Liver (tissue), 3 donors: Measurements from ENCODE around the gene ATP2C2.

Experiments used
- CTCF ChIP-seq: fragments of 150-350 bp; IDR thresholded peaks from 2 replicates; pipeline ENCODE4 v1.5.1; 2017; ENCODE audit warnings: improper control_type of control experiment, low read depth, low read length; ENCODE audit not compliant: missing input control
- EGR1 ChIP-seq, 2 donors: IDR thresholded peaks; 2 replicates each; pipeline ENCODE4 v1.6.1; 2016 to 2018; ENCODE audit warnings: antibody characterized with exemption in 2 of 2, low read depth in 2 of 2
- GABPA ChIP-seq, 2 donors: IDR thresholded peaks in 1 of 2; conservative IDR thresholded peaks in 1 of 2; 2 replicates each; pipeline ENCODE4 v1.6.1; 2016; ENCODE audit warnings: antibody characterized with exemption in 2 of 2, mild to moderate bottlenecking in 1 of 2, moderate library complexity in 1 of 2
- HNF4A ChIP-seq, 2 donors: conservative IDR thresholded peaks; 2 replicates each; pipeline ENCODE4 v1.6.1; 2016; ENCODE audit warnings: antibody characterized with exemption in 2 of 2, mild to moderate bottlenecking in 2 of 2
- JUND ChIP-seq, 2 donors: IDR thresholded peaks; 2 replicates each; pipeline ENCODE4 v1.6.1; 2016; ENCODE audit warnings: antibody characterized with exemption in 2 of 2
- MAX ChIP-seq: IDR thresholded peaks from 2 replicates; pipeline ENCODE4 v1.6.1; 2016; ENCODE audit warnings: antibody characterized with exemption
- RAD21 ChIP-seq, 2 donors: IDR thresholded peaks; 2 replicates each; pipeline ENCODE4 v1.6.1; 2016; ENCODE audit warnings: antibody characterized with exemption in 2 of 2, mild to moderate bottlenecking in 2 of 2
- REST ChIP-seq: IDR thresholded peaks from 2 replicates; pipeline ENCODE4 v1.6.1; 2016; ENCODE audit warnings: antibody characterized with exemption, mild to moderate bottlenecking
- RXRA ChIP-seq, 2 donors: IDR thresholded peaks; 2 replicates each; pipeline ENCODE4 v1.6.1; 2017 to 2018; ENCODE audit warnings: antibody characterized with exemption in 2 of 2, mild to moderate bottlenecking in 1 of 2
- SP1 ChIP-seq: IDR thresholded peaks from 2 replicates; pipeline ENCODE4 v1.6.1; 2018; ENCODE audit warnings: antibody characterized with exemption, mild to moderate bottlenecking
- TAF1 ChIP-seq: conservative IDR thresholded peaks from 2 replicates; pipeline ENCODE4 v1.6.1; 2016; ENCODE audit warnings: antibody characterized with exemption, mild to moderate bottlenecking
- YY1 ChIP-seq: IDR thresholded peaks from 2 replicates; pipeline ENCODE4 v1.6.1; 2016; ENCODE audit warnings: antibody characterized with exemption, mild to moderate bottlenecking
- ZBTB33 ChIP-seq: IDR thresholded peaks from 2 replicates; pipeline ENCODE4 v1.6.1; 2016; ENCODE audit warnings: antibody characterized with exemption
- donor health status: healthy.
- donor health status: healthy.

- TF ChIP-seq ZBTB33 (no peak), CTCF (no peak), JUND (IDR thresholded peaks at IDR 0.05) (no peak), REST (no peak), HNF4A (conservative IDR thresholded peaks at IDR 0.05) (no peak), EGR1 (IDR thresholded peaks at IDR 0.05; ENCODE audit: low read depth in 2 of 2) (no peak), MAX (no peak), GABPA (IDR thresholded peaks at IDR 0.05 in 1 of 2, conservative IDR thresholded peaks at IDR 0.05 in 1 of 2) (no peak), TAF1 (no peak), RAD21 (IDR thresholded peaks at IDR 0.05) (no peak), YY1 (no peak), SP1 (no peak), RXRA (IDR thresholded peaks at IDR 0.05) (no peak)
These were observed 19.9 kb upstream of the ATP2C2 start for GRCh38 chr16:84348386-84348888.
